PC-9 (cell line): Measurements from ENCODE around the gene MTUS2. TPM values are rescaled to one million over a fixed set of nuclear protein-coding genes. Genes with fewer than 3 reads are reported as not detected.

ENCODE experiments used
- BruUV-seq: library from RNA; stranded (reverse); fragments of 400-500 nt; replicated peaks from 2 replicates; lab custom pipeline; 2021; lab: Mats Ljungman, UMichigan
- CTCF ChIA-PET: fragments of 300-600 bp; sonication (Branson Sonifier 250); formaldehyde crosslinking; loops from one replicate; lab custom pipeline; 2022; ENCODE audit warnings: antibody characterized with exemption; lab: Charles Lee
- POLR2A ChIA-PET: fragments of 300-600 bp; sonication (Branson Sonifier 250); formaldehyde crosslinking; loops from one replicate; lab custom pipeline; 2022; ENCODE audit warnings: antibody characterized with exemption; ENCODE audit not compliant: unreplicated experiment; lab: Charles Lee
- DNase-seq, 2 experiments: peaks; one replicate each; pipeline versions ENCODE4 v3.0.0 to v3.0.0-alpha.2; 2015 to 2022; ENCODE audit warnings: mixed read lengths in 1 of 2
- H2AFZ ChIP-seq: fragments of 200-600 bp; sonication (generic); 2 replicates; pipeline ENCODE4 v1.8.1; 2017; ENCODE audit warnings: antibody characterized with exemption
- H3F3A ChIP-seq: fragments of 200-600 bp; sonication (generic); 2 replicates; pipeline ENCODE4 v1.8.1; 2017; ENCODE audit warnings: antibody characterized with exemption, mild to moderate bottlenecking, low read depth; ENCODE audit not compliant: insufficient read depth
- H3K27ac ChIP-seq: fragments of 200-600 bp; sonication (generic); 2 replicates; pipeline ENCODE4 v1.6.1; 2016; ENCODE audit warnings: mixed run types
- H3K27me3 ChIP-seq: fragments of 200-600 bp; sonication (generic); 2 replicates; pipeline ENCODE4 v1.6.1; 2016; ENCODE audit warnings: low read depth, mixed run types; ENCODE audit not compliant: insufficient read depth
- H3K36me3 ChIP-seq: fragments of 200-600 bp; sonication (generic); 2 replicates; pipeline ENCODE4 v1.6.1; 2016; ENCODE audit warnings: low read depth, mixed run types
- H3K4me1 ChIP-seq: fragments of 200-600 bp; sonication (generic); replicated peaks from 2 replicates; pipeline ENCODE4 v1.6.1; 2016; ENCODE audit warnings: mixed run types; ENCODE audit not compliant: insufficient read depth
- H3K4me2 ChIP-seq: fragments of 200-600 bp; sonication (generic); 2 replicates; pipeline ENCODE4 v1.6.1; 2017; ENCODE audit warnings: mixed run types
- H3K4me3 ChIP-seq: fragments of 200-600 bp; sonication (generic); 2 replicates; pipeline ENCODE4 v1.6.1; 2016; ENCODE audit warnings: mixed run types
- H3K79me2 ChIP-seq: fragments of 200-600 bp; sonication (generic); 2 replicates; pipeline ENCODE4 v1.6.1; 2017; ENCODE audit warnings: low read depth, mixed run types
- H3K9me2 ChIP-seq: fragments of 200-600 bp; sonication (generic); 2 replicates; pipeline ENCODE4 v1.8.1; 2017; ENCODE audit warnings: mild to moderate bottlenecking; ENCODE audit not compliant: insufficient read depth
- H3K9me3 ChIP-seq: fragments of 200-600 bp; sonication (generic); 2 replicates; pipeline ENCODE4 v1.8.1; 2016; ENCODE audit warnings: low read depth; ENCODE audit not compliant: insufficient read depth
- H4K20me1 ChIP-seq: fragments of 200-600 bp; sonication (generic); 2 replicates; pipeline ENCODE4 v1.8.1; 2017; ENCODE audit not compliant: insufficient read depth
- EZH2 ChIP-seq: fragments of 200-600 bp; sonication (generic); IDR thresholded peaks from 2 replicates; pipeline ENCODE4 v1.8.0; 2017; ENCODE audit warnings: antibody characterized with exemption, low read depth
- intact Hi-C: fragments of 100-400 bp; cut with micrococcal nuclease; formaldehyde crosslinking; loops from one replicate; pipeline ENCODE4 v1.10.0; 2022; ENCODE audit not compliant: unreplicated experiment
- total RNA-seq: library from RNA; stranded (reverse); gene quantifications from 2 replicates; pipeline ENCODE4 v1.2.3, GENCODE V29; 2021
- TF ChIP-seq, protein P1 (sequence below): fragments of 200-600 bp; sonication (generic); conservative IDR thresholded peaks from 2 replicates; pipeline ENCODE4 v1.6.1; 2017; ENCODE audit warnings: mixed run types, antibody characterized with exemption, mild to moderate bottlenecking, moderate library complexity

The MTUS2 gene
- total RNA-seq, 1 experiment from 2014 or later = not detected

DNA sequence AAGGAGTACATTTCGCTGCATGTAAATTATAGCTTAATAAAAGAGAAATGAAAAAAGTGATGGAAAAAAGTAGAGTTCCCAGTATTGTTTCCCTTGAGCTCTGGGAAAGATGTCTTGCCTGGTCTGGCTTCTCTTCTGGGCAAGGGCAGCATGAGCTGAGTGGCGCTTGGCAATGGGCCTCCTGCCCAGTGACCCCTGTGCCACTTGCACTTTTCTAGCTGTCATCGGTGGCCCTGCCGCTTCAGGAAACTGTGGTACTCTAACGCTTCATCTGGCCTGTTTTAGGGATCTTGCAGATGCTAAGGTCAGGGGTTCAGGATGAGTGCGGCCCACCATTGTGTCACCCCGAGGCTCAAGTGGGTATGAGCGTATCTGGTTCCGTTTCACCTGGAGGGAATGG, 161.4 kb downstream of the MTUS2 start:
- no peaks in the 10 kb centered on the region for H3K9me3 ChIP-seq
- no TSS peak for BruUV-seq
- H3K4me2 ChIP-seq = no peak overlapping the region
- TF ChIP-seq EZH2 = no peak
- TF ChIP-seq, protein P1, sequence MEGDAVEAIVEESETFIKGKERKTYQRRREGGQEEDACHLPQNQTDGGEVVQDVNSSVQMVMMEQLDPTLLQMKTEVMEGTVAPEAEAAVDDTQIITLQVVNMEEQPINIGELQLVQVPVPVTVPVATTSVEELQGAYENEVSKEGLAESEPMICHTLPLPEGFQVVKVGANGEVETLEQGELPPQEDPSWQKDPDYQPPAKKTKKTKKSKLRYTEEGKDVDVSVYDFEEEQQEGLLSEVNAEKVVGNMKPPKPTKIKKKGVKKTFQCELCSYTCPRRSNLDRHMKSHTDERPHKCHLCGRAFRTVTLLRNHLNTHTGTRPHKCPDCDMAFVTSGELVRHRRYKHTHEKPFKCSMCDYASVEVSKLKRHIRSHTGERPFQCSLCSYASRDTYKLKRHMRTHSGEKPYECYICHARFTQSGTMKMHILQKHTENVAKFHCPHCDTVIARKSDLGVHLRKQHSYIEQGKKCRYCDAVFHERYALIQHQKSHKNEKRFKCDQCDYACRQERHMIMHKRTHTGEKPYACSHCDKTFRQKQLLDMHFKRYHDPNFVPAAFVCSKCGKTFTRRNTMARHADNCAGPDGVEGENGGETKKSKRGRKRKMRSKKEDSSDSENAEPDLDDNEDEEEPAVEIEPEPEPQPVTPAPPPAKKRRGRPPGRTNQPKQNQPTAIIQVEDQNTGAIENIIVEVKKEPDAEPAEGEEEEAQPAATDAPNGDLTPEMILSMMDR = no peak
- H3K9me2 ChIP-seq = no peaks in the 10 kb centered on the region
- H2AFZ ChIP-seq = no peak overlapping the region
- H3K4me3 ChIP-seq = no peak overlapping the region
- no peak overlapping the region for H3K27ac ChIP-seq
- no peaks in the 10 kb centered on the region for H3K79me2 ChIP-seq
- intact Hi-C loops = no loop called here
- no peaks in the 10 kb centered on the region for H4K20me1 ChIP-seq
- no peaks in the 10 kb centered on the region for H3K36me3 ChIP-seq
- no peaks in the 10 kb centered on the region for H3F3A ChIP-seq
- no peak for DNase-seq
- no peaks in the 10 kb centered on the region for H3K4me1 ChIP-seq
- ChIA-PET POLR2A (no interaction called here), CTCF (no interaction called here)
- peaks cover 49% of the 10 kb centered on the region for H3K27me3 ChIP-seq

GRCh38 chr13:28983641-28984040, 163.5 kb downstream of the MTUS2 start:
- TF ChIP-seq EZH2 = no peak
- TF ChIP-seq, protein P1 = no peak
- no peaks in the 10 kb centered on the region for H3K4me1 ChIP-seq

DNA sequence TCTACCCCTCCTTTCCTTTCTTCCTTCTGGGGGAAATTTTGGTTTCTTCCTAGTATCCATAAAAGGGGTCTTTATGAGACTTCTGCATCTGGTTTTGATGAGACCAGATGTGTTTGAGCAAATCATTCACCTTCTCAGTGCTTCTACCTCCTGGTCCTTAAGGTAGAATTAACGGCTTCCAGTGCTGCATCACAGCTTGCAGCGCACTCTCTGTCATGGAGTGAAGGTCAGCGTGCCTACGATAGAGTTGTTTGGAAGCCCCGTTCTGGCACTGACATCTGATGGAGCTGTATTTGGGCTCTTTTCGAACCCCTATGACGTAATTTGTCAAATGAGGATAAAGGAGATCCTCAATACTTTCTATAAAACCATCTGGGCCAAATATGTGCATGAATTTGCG, 164.2 kb downstream of the MTUS2 start:
- TF ChIP-seq, protein P1 = no peak
- no peak for TF ChIP-seq EZH2
- CTCF ChIA-PET = no interaction called here
- no TSS peak for BruUV-seq

More at GRCh38 chr13:28983641-28984040, 163.5 kb downstream of the MTUS2 start:
- no peaks in the 10 kb centered on the region for H3K36me3 ChIP-seq
- no peaks in the 10 kb centered on the region for H3F3A ChIP-seq
- POLR2A ChIA-PET = no interaction called here
- H3K9me2 ChIP-seq = no peaks in the 10 kb centered on the region
- DNase-seq = no peak
- H3K4me3 ChIP-seq = no peak overlapping the region
- no peaks in the 10 kb centered on the region for H3K9me3 ChIP-seq
- peaks cover 43% of the 10 kb centered on the region for H3K27me3 ChIP-seq
- H4K20me1 ChIP-seq = no peaks in the 10 kb centered on the region
- no peaks in the 10 kb centered on the region for H3K79me2 ChIP-seq
- intact Hi-C loops = no loop called here
- H3K27ac ChIP-seq = no peak overlapping the region
- BruUV-seq = no TSS peak
- no peak overlapping the region for H3K4me2 ChIP-seq
- H2AFZ ChIP-seq = no peak overlapping the region
- CTCF ChIA-PET = no interaction called here

More for the DNA sequence above, 164.2 kb downstream of the MTUS2 start:
- H3K9me2 ChIP-seq = no peaks in the 10 kb centered on the region
- H3K36me3 ChIP-seq = no peaks in the 10 kb centered on the region
- H3K27me3 ChIP-seq = peaks cover 40% of the 10 kb centered on the region
- H4K20me1 ChIP-seq = no peaks in the 10 kb centered on the region
- no peaks in the 10 kb centered on the region for H3F3A ChIP-seq
- no peak overlapping the region for H2AFZ ChIP-seq
- H3K4me1 ChIP-seq = no peaks in the 10 kb centered on the region
- no peaks in the 10 kb centered on the region for H3K79me2 ChIP-seq
- DNase-seq = no peak
- POLR2A ChIA-PET = no interaction called here
- no peak overlapping the region for H3K27ac ChIP-seq
- no peak overlapping the region for H3K4me3 ChIP-seq
- intact Hi-C loops = no loop called here
- H3K4me2 ChIP-seq = no peak overlapping the region
- H3K9me3 ChIP-seq = no peaks in the 10 kb centered on the region
